Hematopoietic multipotent progenitor cell treated with erythropoietin and hydrocortisone succinate and interleukin-3 and kit ligand, for 4 days (in vitro differentiated cells): Measurements from ENCODE around the gene NUDT3.
A peak's percentile ranks its signal among the peaks of the same experiment; 100 is the strongest.
"Not testable (repeated sequence)": the region's sequence is repeated elsewhere in the genome, so short reads cannot be mapped to it uniquely, and the experiment has no call there.

Source experiments
- DNase-seq: peaks from one replicate; pipeline ENCODE4 v3.0.0-alpha.2; 2015

NUDT3 gene

DNA sequence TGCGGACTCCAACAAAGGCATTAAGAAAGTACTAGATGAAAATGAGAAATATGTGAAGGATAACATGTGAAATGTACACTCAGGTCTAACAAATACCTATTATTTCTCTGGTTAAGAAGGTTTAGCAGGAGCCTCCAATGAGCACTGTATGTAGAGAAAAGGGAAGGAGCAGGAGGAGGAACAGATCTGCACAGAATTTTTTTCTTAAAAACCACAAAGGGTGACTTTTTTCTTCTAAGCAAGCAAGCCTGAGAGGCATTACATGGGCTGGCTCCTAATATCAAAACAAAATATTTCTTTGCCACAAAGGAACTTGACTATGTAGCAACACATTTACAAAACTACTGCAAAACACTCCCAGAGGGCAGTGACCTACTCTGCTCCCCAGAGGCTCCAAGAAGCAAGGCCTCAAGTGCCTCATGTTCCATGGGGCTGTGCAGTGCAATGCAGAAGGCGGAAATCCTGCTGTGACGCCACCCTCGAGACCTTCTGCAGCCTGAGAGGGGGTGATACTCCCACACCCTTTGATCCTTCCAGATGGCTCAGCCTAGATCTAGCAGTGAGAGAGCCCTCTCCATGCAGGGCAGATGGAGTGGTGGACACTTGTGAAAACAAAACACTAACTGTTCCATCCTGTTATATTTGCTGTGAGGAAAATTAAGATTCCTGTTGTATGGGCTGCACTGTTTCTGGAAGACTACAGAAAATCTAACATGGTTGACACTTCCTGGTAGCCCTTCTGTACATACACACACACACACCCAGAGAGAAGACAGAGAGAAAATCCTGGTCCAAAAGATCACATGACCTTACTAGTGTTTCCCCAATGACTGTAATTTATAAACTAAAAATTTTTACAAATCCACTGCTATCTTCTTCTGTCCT, 107.7 kb downstream of the NUDT3 start:
- DNase-seq = peak; percentile 92

DNA sequence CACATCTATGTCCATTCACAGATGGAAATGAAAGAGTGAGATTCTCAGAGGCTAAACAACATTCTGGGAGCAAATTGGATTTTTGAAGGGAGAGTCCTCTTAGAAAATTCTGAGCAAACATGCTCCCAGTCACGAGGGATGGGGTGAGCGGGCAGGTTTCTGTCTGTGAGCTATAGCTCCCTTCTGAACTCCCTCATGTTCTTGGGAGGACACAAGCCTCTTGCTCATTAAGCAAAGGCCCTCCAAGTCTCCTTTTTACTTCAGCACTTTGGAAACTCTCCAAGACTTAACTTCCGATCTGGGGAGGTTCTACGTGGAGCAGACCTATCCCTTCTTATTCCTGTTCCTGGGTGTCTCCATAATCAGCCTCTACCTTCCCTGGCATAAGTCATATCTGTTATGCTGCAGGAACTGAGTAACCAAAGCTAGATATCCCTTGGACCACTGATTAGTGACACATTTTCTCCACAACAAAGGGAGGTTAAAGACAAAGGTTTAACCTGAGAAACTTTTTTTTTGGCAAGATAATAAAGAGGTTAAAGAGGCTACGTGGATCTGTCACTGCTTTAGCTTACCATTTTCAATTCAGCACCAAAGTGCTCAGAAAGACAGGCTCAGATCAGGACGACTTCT, 110.7 kb downstream of the NUDT3 start:
- peak; percentile 66 for DNase-seq

DNA sequence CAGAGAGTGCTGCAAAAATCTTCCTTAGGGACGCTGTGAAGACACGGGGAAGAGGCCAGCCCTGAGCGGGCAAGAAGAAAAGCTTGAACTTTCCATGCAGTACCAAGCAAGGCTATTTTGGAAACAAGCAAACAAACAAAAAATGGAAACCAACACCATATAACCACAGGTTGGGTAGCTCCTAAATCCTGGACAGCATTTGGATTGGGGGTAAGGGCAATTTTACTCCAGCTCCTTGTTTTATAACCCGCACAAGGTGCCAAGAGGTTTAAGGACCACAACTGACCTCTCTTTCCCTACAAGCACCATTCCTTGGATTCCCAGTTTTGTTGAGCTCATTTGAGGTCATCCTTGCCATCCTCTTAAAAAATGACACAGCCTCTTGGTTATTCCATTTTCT, 112.3 kb downstream of the NUDT3 start:
- DNase-seq = no peak

DNA sequence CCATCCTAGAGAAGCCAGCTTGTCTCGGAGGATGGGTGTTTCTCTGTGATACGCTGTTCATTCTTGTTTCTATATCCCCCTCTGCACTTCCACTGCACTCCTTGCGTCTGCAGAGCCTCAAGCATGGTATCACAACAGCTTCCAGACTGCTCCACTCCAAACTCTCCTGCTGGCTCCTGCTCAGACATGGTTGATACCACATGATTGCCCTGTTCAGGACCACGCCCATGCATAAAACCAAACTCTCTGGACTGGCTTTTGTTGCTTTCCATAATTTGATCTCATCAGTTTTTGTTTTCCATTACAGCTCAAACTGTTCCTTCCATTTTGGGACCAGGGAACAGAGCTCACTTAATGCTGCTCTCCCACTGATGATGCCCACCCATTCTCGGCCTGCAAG, 113.6 kb downstream of the NUDT3 start:
- DNase-seq = peak; percentile 38

DNA sequence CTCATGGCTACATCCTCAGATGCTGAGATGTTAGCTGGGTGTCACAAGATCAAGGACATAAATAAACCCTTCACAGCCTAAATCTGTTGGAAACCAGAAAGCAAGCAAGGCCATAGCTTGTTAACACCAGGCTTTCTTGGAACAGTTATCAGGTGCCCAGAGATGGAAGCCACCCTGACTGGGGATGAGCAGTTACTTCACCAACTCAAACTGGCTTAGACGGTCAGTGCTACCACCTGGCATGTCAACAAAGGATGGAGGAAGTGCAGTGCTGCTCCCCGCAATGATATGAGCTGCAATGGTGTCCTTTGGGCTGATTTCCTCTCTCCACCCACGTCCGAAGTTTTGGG, 114.7 kb downstream of the NUDT3 start:
- no peak for DNase-seq

- no peak for DNase-seq
These were observed 115.3 kb downstream of the NUDT3 start for GRCh38 chr6:34276881-34277762.

DNA sequence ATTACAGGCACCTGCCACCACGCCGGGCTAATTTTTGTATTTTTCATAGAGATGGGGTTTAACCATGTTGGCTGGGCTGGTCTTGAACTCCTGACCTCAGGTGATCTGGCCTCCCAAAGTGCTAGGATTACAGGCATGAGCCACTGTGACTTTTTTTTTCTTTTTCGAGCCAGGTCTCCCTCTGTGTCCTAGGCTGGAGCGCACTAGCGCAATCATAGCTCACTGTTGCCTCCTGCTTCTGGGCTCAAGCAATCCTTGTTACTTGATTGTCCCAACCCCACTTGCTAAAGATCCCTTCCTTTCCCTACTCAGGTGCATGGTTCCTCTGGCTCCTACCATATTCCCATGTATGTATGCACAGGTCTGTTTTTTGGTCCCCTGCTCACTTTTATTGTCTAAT, 116.3 kb downstream of the NUDT3 start:
- DNase-seq = no peak

DNA sequence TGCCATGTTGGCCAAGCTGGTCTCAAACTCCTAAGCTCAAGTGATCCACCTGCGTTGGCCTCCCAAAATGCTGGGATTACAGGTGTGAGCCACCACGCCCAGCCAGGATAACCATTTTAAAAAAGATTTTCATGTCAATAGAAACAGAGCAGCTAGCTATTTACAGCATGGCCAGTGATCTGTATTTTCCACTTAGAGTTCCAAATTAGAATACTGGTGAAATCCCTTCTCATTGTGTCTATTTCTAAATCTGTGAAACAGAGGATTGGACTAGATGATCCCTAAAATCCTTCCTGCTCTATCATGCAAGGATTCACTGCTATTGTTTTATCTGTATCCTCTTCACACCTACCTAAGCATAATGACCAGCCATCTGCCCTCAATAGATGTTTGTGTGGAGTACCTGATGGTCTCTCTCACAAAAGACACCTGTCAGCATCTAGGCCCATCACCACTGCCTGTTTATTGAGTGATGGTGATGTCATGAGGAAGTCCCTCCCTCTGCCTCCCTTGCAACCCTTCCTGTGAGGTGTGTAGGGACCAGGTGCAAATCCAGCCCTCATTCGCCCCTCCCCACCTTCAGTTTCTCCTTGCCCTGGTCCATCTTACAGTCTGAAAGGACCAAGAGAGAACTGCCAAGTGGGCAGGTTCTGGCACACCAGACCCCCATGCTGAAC, 117.2 kb downstream of the NUDT3 start:
- DNase-seq = no peak

GRCh38 chr6:34274129-34274528, 118.3 kb downstream of the NUDT3 start:
- DNase-seq = no peak

DNA sequence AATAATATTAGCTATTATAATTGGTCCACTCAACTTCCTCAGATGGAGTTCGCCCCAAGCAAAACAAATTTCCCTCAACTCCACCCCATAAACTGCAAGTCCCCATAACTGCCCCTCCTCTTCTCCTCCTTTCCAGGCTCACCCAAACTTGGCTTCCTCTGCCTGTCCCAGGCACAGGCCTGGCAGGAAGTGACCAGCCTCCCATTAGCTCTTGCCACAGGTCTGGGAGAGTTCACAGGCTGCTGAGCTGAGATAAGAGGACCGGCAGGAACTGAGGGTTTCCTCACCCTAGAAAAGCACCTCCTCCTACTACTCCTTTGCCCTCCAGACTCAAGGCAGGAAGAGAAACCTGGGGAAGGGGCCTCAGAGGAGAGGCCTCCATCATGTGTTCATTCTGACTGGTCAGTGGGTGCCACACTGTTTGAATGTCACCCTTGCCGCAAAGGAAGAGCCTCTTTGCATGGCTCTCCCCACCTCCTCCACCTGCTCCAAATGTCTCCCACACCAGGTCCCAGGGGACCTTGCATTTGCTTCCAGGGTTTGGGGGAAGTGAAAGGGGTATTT, 119.1 kb downstream of the NUDT3 start:
- peak; percentile 98 for DNase-seq

DNA sequence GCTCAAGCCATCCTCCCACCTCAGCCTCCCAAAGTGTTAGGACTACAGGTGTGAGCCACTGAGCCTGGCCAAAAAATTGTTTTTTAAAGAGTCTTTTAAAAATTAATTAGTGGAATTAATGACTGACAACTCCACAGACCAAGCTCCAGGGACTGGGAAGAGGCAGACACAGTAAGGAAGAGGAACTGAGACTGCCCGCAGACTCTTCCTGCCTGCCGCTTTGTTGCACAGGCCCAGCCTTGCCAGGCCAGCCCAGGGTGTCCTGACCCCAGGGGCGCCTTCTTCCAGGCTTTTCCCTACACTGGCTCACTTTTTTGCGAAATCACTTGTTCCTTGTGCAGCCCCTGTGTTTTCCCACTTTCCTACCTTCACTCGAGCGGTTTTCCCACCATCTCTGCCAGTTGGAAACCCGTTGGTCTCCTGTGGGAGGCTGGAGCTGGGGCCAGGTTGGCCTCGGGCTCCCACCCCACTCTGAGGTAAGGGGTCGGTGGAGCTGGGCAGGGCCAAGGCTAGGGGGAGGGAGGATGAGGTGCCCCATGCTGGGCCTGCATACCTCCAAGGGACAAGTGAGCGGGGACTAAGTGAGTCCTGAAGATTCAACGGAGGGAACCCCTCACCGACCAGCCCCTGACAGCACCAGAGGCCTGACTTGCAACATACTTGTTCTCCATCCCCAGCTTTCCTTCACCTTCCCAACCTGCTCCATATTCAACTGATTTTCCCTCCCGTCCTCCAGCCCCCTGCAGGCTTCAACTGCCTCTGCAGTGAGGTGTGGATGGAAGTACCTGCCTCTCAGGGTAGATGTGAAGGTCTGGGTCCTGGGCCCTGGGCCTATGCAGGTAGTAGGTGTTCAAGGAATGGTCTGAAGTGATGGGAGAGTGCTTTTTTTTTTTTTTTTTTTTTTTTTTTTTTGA, 120.2 kb downstream of the NUDT3 start:
- peak; percentile 58 for DNase-seq

- DNase-seq = not testable (repeated sequence)
These were observed 122.7 kb downstream of the NUDT3 start for GRCh38 chr6:34269658-34270341.

DNA sequence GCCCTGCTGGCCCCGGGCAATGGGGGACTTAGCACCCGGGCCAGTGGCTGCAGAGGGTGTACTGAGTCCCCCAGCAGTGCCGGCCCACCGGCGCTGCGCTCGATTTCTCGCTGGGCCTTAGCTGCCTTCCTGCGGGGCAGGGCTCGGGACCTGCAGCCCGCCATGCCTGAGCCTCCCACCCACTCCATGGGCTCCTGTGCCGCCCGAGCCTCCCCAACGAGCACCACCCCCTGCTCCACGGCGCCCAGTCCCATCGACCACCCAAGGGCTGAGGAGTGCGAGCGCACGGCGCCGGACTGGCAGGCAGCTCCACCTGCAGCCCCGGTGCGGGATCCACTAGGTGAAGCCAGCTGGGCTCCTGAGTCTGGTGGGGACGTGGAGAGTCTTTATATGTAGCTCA, 123.3 kb downstream of the NUDT3 start:
- not testable (repeated sequence) for DNase-seq

DNA sequence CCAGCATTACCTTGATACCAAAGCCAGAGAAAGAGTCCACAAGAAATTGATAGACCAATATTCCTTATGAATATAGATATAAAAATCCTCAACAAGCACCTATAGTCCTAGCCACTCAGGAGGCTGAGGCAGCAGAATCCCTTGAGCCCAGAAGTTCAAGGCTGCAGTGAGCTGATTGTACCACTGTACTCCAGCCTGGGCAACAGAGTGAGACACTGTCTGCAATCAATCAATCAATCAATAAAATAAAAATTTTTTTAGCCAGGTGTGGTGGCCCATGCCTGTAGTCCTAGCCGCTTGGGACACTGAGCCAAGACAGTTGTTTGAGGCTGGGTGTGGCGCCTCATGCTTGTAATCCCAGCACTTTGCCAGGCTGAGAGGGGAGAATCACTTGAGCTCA, 124.7 kb downstream of the NUDT3 start:
- DNase-seq = no peak

GRCh38 chr6:34263484-34263883, 129.0 kb downstream of the NUDT3 start:
- DNase-seq = not testable (repeated sequence)

- DNase-seq = no peak
These were observed 131.7 kb downstream of the NUDT3 start for GRCh38 chr6:34260576-34261267.

- no peak for DNase-seq
These were observed 132.9 kb downstream of the NUDT3 start for GRCh38 chr6:34259529-34260069.

GRCh38 chr6:34252395-34252794, 140.1 kb downstream of the NUDT3 start:
- not testable (repeated sequence) for DNase-seq

GRCh38 chr6:34249469-34250261, 142.8 kb downstream of the NUDT3 start:
- no peak for DNase-seq
